ENCODE measurements around the gene B3GALNT2. TPM values are rescaled to one million over a fixed set of nuclear protein-coding genes. Genes with fewer than 3 reads are reported as not detected.

B3GALNT2 gene
- total RNA-seq, 2 donors from 2014 or later = 29.1 to 52.1 TPM

DNA sequence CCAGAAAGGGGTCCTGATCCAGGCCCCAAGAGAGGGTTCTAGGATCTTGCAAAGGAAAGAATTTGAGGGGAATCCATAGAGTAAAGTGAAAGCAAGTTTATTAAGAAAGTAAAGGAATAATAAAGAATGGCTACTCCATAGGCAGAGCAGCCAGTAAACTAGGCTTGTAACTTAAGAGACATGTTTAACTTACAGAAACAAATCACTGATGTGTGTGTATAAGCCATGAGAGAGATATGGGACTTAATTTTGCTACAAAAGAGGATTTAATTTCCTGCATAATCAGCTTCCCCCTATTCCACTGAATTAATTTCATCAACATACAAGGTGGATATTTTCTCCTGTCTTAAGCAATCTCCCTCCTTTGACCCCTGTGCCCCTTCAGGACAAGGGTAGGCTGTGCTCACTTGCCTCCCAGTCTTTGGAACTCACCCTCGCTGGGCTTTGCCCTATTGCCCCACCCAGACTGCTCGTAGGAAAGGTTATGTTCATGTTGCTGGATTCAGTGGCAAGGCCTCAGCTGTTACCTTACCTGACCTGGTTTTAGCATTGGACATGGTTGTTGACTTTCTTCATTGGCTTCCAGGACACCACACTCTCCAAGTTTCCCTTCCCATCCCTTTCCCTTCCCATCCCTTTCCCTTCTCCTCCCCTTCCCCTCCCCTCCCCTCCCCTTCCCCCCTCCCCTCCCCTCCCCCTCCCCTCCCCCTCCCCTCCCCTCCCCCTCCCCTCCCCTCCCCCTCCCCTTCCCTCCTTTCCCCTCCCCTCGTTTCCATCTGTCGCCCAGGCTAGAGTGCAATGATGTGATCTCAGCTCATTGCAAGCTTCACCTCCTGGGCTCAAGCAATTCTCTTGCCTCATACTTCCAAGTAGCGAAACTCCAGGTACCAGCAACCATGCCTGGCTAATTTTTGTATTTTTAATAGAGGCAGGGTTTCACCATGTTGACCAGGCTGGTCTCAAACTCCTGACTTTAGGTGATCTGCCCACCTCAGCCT, 92.5 kb downstream of the B3GALNT2 start:
- Histone ChIP-seq H3K9me3 (no peaks in the 10 kb centered on the region), H3K36me3 (no peaks in the 10 kb centered on the region), H3K27ac (no peak overlapping the region), H3K27me3 (replicated peaks; ENCODE audit: insufficient read depth) (no peaks in the 10 kb centered on the region), H3K4me3 (no peak overlapping the region), H3K4me1 (replicated peaks) (no peaks in the 10 kb centered on the region)
- 78% methylated on average over 5 of the region's 5 CpGs for WGBS
- intact Hi-C loops (cut with DNase I) = no loop called here
- no peak for DNase-seq (ENCODE audit: low spot score)
- TF ChIP-seq, protein P1, sequence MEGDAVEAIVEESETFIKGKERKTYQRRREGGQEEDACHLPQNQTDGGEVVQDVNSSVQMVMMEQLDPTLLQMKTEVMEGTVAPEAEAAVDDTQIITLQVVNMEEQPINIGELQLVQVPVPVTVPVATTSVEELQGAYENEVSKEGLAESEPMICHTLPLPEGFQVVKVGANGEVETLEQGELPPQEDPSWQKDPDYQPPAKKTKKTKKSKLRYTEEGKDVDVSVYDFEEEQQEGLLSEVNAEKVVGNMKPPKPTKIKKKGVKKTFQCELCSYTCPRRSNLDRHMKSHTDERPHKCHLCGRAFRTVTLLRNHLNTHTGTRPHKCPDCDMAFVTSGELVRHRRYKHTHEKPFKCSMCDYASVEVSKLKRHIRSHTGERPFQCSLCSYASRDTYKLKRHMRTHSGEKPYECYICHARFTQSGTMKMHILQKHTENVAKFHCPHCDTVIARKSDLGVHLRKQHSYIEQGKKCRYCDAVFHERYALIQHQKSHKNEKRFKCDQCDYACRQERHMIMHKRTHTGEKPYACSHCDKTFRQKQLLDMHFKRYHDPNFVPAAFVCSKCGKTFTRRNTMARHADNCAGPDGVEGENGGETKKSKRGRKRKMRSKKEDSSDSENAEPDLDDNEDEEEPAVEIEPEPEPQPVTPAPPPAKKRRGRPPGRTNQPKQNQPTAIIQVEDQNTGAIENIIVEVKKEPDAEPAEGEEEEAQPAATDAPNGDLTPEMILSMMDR (IDR thresholded peaks at IDR 0.05) = no peak
- TF ChIP-seq POLR2AphosphoS5 (IDR thresholded peaks at IDR 0.05) = no peak
- TF ChIP-seq POLR2A (IDR thresholded peaks at IDR 0.05) = no peak

DNA sequence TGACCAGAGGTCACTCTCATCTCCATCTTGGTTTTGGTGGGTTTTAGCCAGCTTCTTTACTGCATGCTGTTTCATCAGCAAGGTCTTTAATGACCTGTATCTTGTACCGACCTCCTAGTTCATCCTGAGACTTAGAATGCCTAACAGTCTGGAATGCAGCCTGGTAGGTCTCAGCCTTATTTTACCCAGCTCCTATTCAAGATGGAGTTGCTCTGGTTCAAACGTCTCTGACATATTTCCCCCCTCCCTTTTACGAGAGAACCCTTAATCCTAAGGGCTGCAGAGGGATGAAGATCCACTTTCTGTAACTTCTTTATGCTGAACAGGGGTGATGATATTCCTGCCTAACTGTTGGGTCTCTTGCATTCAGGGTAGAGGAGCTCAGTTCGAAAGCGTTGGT, 93.8 kb downstream of the B3GALNT2 start:
- intact Hi-C loops (cut with DNase I) = no loop called here
- no peak overlapping the region for H3K27ac ChIP-seq
- no peak for TF ChIP-seq POLR2A (IDR thresholded peaks at IDR 0.05)
- TF ChIP-seq POLR2AphosphoS5 (IDR thresholded peaks at IDR 0.05) = no peak
- H3K4me1 ChIP-seq (replicated peaks) = no peaks in the 10 kb centered on the region
- H3K4me3 ChIP-seq = no peak overlapping the region
- H3K9me3 ChIP-seq = no peaks in the 10 kb centered on the region
- H3K36me3 ChIP-seq = no peaks in the 10 kb centered on the region
- 83% methylated on average over 5 of the region's 5 CpGs for WGBS
- DNase-seq (ENCODE audit: low spot score) = no peak
- no peaks in the 10 kb centered on the region for H3K27me3 ChIP-seq (replicated peaks; ENCODE audit: insufficient read depth)

GRCh38 chr1:235409042-235409820, 95.0 kb downstream of the B3GALNT2 start:
- no peaks in the 10 kb centered on the region for H3K9me3 ChIP-seq
- TF ChIP-seq POLR2AphosphoS5 (IDR thresholded peaks at IDR 0.05) = peak; percentile 58
- TF ChIP-seq, protein P1 (IDR thresholded peaks at IDR 0.05) = no peak
- TF ChIP-seq POLR2A (IDR thresholded peaks at IDR 0.05) = no peak
- WGBS = 30% methylated on average over 7 of the region's 7 CpGs
- no peak overlapping the region for H3K4me3 ChIP-seq
- H3K27ac ChIP-seq = peak overlapping the region in 1 of 2 donors; percentile 38
- intact Hi-C loops (cut with DNase I) = no loop called here
- no peaks in the 10 kb centered on the region for H3K27me3 ChIP-seq (replicated peaks; ENCODE audit: insufficient read depth)
- no peaks in the 10 kb centered on the region for H3K4me1 ChIP-seq (replicated peaks)
- no peaks in the 10 kb centered on the region for H3K36me3 ChIP-seq
- DNase-seq (ENCODE audit: low spot score) = peak; percentile 29

- H3K4me3 ChIP-seq = no peak overlapping the region
- H3K4me1 ChIP-seq (replicated peaks) = no peaks in the 10 kb centered on the region
- H3K27ac ChIP-seq = peak overlapping the region in 1 of 2 donors; percentile 13
- DNase-seq (ENCODE audit: low spot score) = no peak
- H3K36me3 ChIP-seq = no peaks in the 10 kb centered on the region
- 61% methylated on average over 3 of the region's 3 CpGs for WGBS
- no peaks in the 10 kb centered on the region for H3K9me3 ChIP-seq
- H3K27me3 ChIP-seq (replicated peaks; ENCODE audit: insufficient read depth) = no peaks in the 10 kb centered on the region
- intact Hi-C loops (cut with DNase I) = no loop called here
- TF ChIP-seq POLR2A (IDR thresholded peaks at IDR 0.05) (no peak), POLR2AphosphoS5 (IDR thresholded peaks at IDR 0.05) (no peak)
- TF ChIP-seq, protein P1 (IDR thresholded peaks at IDR 0.05) = no peak
Measured at GRCh38 chr1:235408503-235408960, 95.7 kb downstream of the B3GALNT2 start.

DNA sequence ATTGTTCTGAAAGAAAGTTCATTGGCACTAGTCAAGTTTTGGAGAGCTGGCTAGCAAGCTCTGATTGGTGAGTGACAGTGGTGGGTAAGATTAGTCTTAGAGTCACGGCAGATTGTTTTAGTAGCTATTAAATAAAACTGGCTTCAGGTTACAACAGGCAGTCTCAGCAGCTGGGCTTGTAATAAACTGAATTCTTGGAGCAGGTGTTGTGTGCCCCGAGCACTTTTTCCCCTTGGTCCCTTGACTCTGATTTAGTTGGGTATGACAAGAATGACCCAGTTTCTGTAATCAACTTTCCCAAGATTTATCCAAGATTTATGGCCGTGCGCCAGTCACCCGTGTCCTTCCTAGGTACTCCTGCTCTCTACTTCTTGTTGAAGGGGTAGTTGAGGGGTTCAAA, 96.8 kb downstream of the B3GALNT2 start:
- no peaks in the 10 kb centered on the region for H3K36me3 ChIP-seq
- H3K4me3 ChIP-seq = no peak overlapping the region
- WGBS = 50% methylated on average over 5 of the region's 5 CpGs
- intact Hi-C loops (cut with DNase I) = no loop called here
- no peaks in the 10 kb centered on the region for H3K4me1 ChIP-seq (replicated peaks)
- DNase-seq (ENCODE audit: low spot score) = no peak
- H3K27me3 ChIP-seq (replicated peaks; ENCODE audit: insufficient read depth) = no peaks in the 10 kb centered on the region
- no peak overlapping the region for H3K27ac ChIP-seq
- no peak for TF ChIP-seq POLR2AphosphoS5 (IDR thresholded peaks at IDR 0.05)
- no peaks in the 10 kb centered on the region for H3K9me3 ChIP-seq

All from prostate gland (tissue), 2 donors.